ENCODE measurements around the gene ITGB3BP. TPM values are rescaled to one million over a fixed set of nuclear protein-coding genes. Genes with fewer than 3 reads are reported as not detected.

Gene ITGB3BP
- total and polyA plus RNA-seq, 10 donors = 17.5 to 31.4 (median 22.0) TPM

Small RNA genes within 50 kb of the gene (small RNA-seq; reads per million reads assigned to genes)
- gene RF02105 = 0 reads per million in 4 donors
- 0 reads per million in 4 donors for gene RF02106
- gene RF02107 = 0 reads per million in 4 donors
- 0 reads per million in 4 donors for gene RF02108
- gene RF02109 = 0 reads per million in 4 donors
- gene RF02110 = 0 reads per million in 4 donors
- gene RN7SL488P = 0 reads per million in 4 donors
- 0 reads per million in 4 donors for gene RNU7-123P

Other genes starting within 250 kb of the ITGB3BP start
- gene FOXD3, start 200.7 kb downstream of the ITGB3BP start, total RNA-seq = under 1 TPM in 2 of 7 donors, not detected in 5; 0.17 to 0.23 TPM
- gene FOXD3, start 200.7 kb downstream of the ITGB3BP start, polyA plus RNA-seq = under 1 TPM; 0.09 to 0.51 (median 0.11) TPM
- gene ALG6, start 155.6 kb downstream of the ITGB3BP start, total RNA-seq = 10 to 100 TPM; 14.5 to 21.9 (median 18.3) TPM
- gene ALG6, start 155.6 kb downstream of the ITGB3BP start, polyA plus RNA-seq = 10 to 100 TPM; 17.8 to 29.4 (median 20.8) TPM
- 1 to 10 TPM; 3.6 to 8.2 (median 6.3) TPM for gene EFCAB7, start 300 bp upstream of the ITGB3BP start, total RNA-seq
- 1 to 10 TPM; 2.9 to 4.1 (median 3.1) TPM for gene EFCAB7, start 300 bp upstream of the ITGB3BP start, polyA plus RNA-seq
- gene PGM1, start 70.2 kb upstream of the ITGB3BP start, total RNA-seq = 10 to 100 TPM; 17.2 to 37.4 (median 26.9) TPM
- gene PGM1, start 70.2 kb upstream of the ITGB3BP start, polyA plus RNA-seq = 10 to 100 TPM in 1 of 3 donors, 1 to 10 TPM in 2; 4.5 to 11.2 (median 5.0) TPM

Measured in spleen (tissue), 11 donors.